Measurements from ENCODE around the gene LRP4.
A peak's percentile ranks its signal among the peaks of the same experiment; 100 is the strongest.

The LRP4 gene

GRCh38 chr11:46845740-46846509 is 72.4 kb downstream of the LRP4 start, which contains the start of gene CKAP5:
CKAP5 (minus strand) TSS chr11:46846280; CDS start chr11:46821231, 25,049 bp downstream.
- DNase-seq (ENCODE audit: low spot score), result peak; percentile 97

GRCh38 chr11:46845440-46845739 is 73.0 kb downstream of the LRP4 start:
- DNase-seq (ENCODE audit: low spot score), result no peak

- DNase-seq (ENCODE audit: low spot score), result no peak
These were observed 78.2 kb downstream of the LRP4 start for GRCh38 chr11:46840116-46840515.

GRCh38 chr11:46838501-46838900 is 79.8 kb downstream of the LRP4 start:
- no peak for DNase-seq (ENCODE audit: low spot score)

- DNase-seq (ENCODE audit: low spot score), result no peak
These were observed 80.5 kb downstream of the LRP4 start for GRCh38 chr11:46837860-46838259.

- no peak for DNase-seq (ENCODE audit: low spot score)
These were observed 81.5 kb downstream of the LRP4 start for GRCh38 chr11:46836870-46837269.

- DNase-seq (ENCODE audit: low spot score), result no peak
These were observed 81.9 kb downstream of the LRP4 start for GRCh38 chr11:46836431-46836830.

- DNase-seq (ENCODE audit: low spot score), result no peak
These were observed 82.5 kb downstream of the LRP4 start for GRCh38 chr11:46835897-46836296.

GRCh38 chr11:46834821-46835220 is 83.5 kb downstream of the LRP4 start:
- DNase-seq (ENCODE audit: low spot score), result no peak

- DNase-seq (ENCODE audit: low spot score), result no peak
These were observed 85.7 kb downstream of the LRP4 start for GRCh38 chr11:46832511-46833214.

- DNase-seq (ENCODE audit: low spot score), result no peak
These were observed 90.4 kb downstream of the LRP4 start for GRCh38 chr11:46827995-46828394.

- peak; percentile 91 for DNase-seq (ENCODE audit: low spot score)
These were observed 91.9 kb downstream of the LRP4 start for GRCh38 chr11:46826310-46827044.

GRCh38 chr11:46808799-46809431 is 109.4 kb downstream of the LRP4 start:
- DNase-seq (ENCODE audit: low spot score), result peak; percentile 20

Data from D341Med (cell line).